ENCODE data around the gene EVC. TPM values are rescaled to one million over a fixed set of nuclear protein-coding genes. Genes with fewer than 3 reads are reported as not detected.

EVC gene
- total and polyA plus RNA-seq, 2 of the 8 experiments (the other 6 are each of a cell fraction or from before 2014, with no cell fraction given): 2.6 to 9.8 TPM

- no peak for TF ChIP-seq CBX8 (IDR thresholded peaks at IDR 0.05; ENCODE audit: borderline replicate concordance, low read depth, low read length)
- TF ChIP-seq SIN3A (conservative IDR thresholded peaks at IDR 0.05 in 1 of 2, IDR thresholded peaks at IDR 0.05 in 1 of 2; ENCODE audit: low read depth in 1 of 2, low read length in 2 of 2): no peak
Measured at GRCh38 chr4:5785806-5786680, 75.0 kb downstream of the EVC start (continued).

Measured in H1 (cell line).